Measurements from ENCODE around the gene DBNL.

DNA sequence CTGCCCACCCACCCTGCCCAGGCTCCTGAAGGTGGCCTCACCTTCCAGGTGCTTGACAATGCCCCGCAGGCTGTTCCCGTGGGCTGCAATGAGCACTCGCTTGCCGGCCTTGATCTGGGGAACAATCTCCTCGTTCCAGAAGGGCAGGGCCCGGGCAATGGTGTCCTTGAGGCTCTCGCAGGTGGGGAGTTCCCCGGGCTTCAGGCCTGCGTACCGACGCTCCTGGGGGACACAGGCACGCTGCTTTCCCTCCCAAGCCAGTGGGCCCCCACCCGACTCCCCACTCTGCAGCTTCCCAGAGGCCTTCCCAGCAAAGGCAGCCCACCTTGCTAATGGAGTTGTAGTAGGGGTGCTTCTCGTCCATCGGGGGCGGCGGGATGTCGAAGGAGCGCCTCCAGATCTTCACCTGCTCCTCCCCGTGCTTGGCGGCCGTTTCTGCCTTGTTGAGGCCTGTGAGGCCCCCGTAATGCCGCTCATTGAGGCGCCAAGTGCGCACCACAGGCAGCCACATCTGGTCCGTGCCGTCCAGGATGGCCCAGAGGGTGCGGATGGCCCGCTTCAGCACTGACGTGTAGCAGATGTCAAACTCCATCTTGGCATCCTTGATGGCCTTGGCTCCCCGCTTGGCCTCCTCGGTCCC, 20.4 kb downstream of the DBNL start:
- TF ChIP-seq CTCF (IDR thresholded peaks at IDR 0.05): no peak
- no peak for TF ChIP-seq POLR2AphosphoS5 (IDR thresholded peaks at IDR 0.05)
